GM12873 (cell line): ENCODE data around the gene SUMO4.

ENCODE experiments used
- CTCF ChIP-seq: IDR thresholded peaks from 2 replicates; pipeline ENCODE4 v1.5.1; 2012; ENCODE audit warnings: low read depth, mild to moderate bottlenecking, moderate library complexity, low read length, control low read depth; ENCODE audit not compliant: insufficient read depth; ENCODE audit errors: missing control alignments

SUMO4 gene

GRCh38 chr6:149433405-149433804 lies 33.3 kb downstream of the SUMO4 start:
- no peak for TF ChIP-seq CTCF

DNA sequence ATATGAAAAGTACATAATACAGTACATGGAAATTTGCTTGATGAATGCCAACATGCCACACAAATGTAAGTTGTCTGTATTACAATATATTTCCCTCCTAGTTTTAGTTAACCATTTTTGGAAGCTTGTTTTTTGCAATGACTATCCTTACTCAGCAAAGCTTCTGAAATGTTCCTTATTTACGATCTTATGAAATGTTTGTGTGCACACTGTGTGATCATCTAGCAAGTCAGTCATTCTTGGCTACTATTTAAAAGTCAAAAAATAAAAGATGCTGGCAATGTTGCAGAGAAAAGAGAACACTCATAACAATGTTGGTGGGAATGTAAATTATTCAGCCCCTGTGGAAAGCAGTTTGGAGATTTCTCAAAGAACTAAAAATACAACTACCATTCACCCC lies 33.8 kb downstream of the SUMO4 start:
- no peak for TF ChIP-seq CTCF

GRCh38 chr6:149435919-149436586 lies 36.0 kb downstream of the SUMO4 start:
- TF ChIP-seq CTCF: no peak

DNA sequence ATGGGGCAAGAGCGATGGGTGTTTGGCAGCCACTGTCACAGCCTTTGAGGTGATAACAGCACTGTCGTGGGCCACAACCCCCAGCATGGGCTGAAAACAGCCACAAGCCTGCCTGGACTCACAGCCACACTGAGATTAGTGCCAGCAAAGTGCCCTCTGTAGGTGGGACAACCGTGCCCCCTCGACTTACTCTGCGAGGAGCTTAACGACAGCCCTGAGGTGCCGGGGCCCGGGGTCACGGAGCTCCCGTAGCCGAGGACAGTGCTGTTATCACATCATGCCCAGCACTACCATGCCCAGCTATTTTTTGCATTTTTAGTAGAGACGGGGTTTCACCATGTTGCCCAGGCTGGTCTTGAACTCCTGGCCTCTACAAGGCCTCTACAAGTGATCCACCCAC lies 36.6 kb downstream of the SUMO4 start:
- no peak for TF ChIP-seq CTCF

DNA sequence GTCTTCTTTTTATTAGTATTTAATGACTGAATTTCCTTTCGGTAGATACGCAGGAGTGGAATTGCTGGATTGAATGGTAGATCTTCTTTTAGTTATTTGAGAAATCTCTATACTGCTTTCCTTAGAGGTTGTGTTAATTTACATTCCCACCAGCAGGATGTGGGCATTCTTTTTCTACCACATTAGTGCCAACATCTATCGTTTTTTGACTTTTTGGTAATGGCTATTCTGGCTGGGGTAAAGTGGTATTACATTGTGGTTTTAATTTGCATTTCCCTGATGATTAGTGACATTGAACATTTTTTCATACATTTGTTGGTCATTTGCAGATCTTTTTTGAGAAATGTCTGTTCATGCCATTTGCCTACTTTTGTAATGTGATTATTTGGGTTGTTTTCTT lies 37.1 kb downstream of the SUMO4 start:
- no peak for TF ChIP-seq CTCF

GRCh38 chr6:149438855-149439254 lies 38.8 kb downstream of the SUMO4 start:
- TF ChIP-seq CTCF: no peak

GRCh38 chr6:149439626-149440025 lies 39.6 kb downstream of the SUMO4 start:
- TF ChIP-seq CTCF: no peak
